Measurements from ENCODE around the gene RBM18. TPM values are rescaled to one million over a fixed set of nuclear protein-coding genes. Genes with fewer than 3 reads are reported as not detected.
A peak's percentile ranks its signal among the peaks of the same experiment; 100 is the strongest.

The RBM18 gene
- 14.2 and 15.3 TPM in 2 replicates for total RNA-seq

GRCh38 chr9:122264360-122265148 is at the start of gene RBM18, which contains the start of gene MRRF:
Gene RBM18 (minus strand): TSS chr9:122264840. CDS start chr9:122261492, 3,348 bp downstream.
Gene MRRF (plus strand): TSS chr9:122264882. CDS start chr9:122270892, 6,010 bp downstream.
- Mint-ChIP-seq H3K9me3 (no peaks in the 10 kb centered on the region), H3K4me3 (peak within 1 kb of the TSS; percentile 99), H3K4me1 (peaks cover 42% of the 10 kb centered on the region), H3K27me3 (no peaks in the 10 kb centered on the region), H3K36me3 (ENCODE audit: low read depth) (peaks cover 31% of the 10 kb centered on the region), H3K27ac (peak within 1 kb of the TSS; percentile 100)
- intact Hi-C loops (cut with micrococcal nuclease): loop anchor here (1.0 to 10.0 kb wide), 5 partner anchors 22 to 198 kb away; partner anchors contain the start of genes MORN5, NDUFA8, PTGS1 and TTLL11
- peak; percentile 83 for ATAC-seq (ENCODE audit: low read depth)
- POLR2A ChIA-PET: interaction anchor here (0.7 to 1.7 kb wide), 8 partner anchors 22 to 1815 kb away, joined by 3 to 8 read pairs (median 5); partner anchors contain the start of genes MORN5, NDUFA8, PTGS1 and ZBTB6
- peak; percentile 94 for DNase-seq
- CTCF ChIA-PET: interaction anchor here (0.7 to 2.2 kb wide), 6 partner anchors 11 to 166 kb away, joined by 3 to 6 read pairs (median 4); no protein-coding TSS in a partner anchor
- no peak for TF ChIP-seq CTCF (IDR thresholded peaks at IDR 0.05)

GRCh38 chr9:122314165-122314564 is 49.5 kb upstream of the RBM18 start:
- H3K9me3 Mint-ChIP-seq: no peaks in the 10 kb centered on the region
- CTCF ChIA-PET: no interaction called here
- ATAC-seq (ENCODE audit: low read depth) (no peak), DNase-seq (no peak)
- POLR2A ChIA-PET: no interaction called here
- H3K4me3 Mint-ChIP-seq: no peak overlapping the region
- H3K4me1 Mint-ChIP-seq: no peaks in the 10 kb centered on the region
- TF ChIP-seq CTCF (IDR thresholded peaks at IDR 0.05): no peak
- intact Hi-C loops (cut with micrococcal nuclease): no loop called here
- peaks cover 81% of the 10 kb centered on the region for H3K36me3 Mint-ChIP-seq (ENCODE audit: low read depth)
- H3K27me3 Mint-ChIP-seq: no peaks in the 10 kb centered on the region
- H3K27ac Mint-ChIP-seq: no peak overlapping the region

GRCh38 chr9:122309861-122310260 is 45.2 kb upstream of the RBM18 start:
- H3K9me3 Mint-ChIP-seq: no peaks in the 10 kb centered on the region
- DNase-seq (no peak), ATAC-seq (ENCODE audit: low read depth) (no peak)
- ChIA-PET CTCF (no interaction called here), POLR2A (no interaction called here)
- TF ChIP-seq CTCF (IDR thresholded peaks at IDR 0.05): no peak
- H3K4me3 Mint-ChIP-seq: no peak overlapping the region
- H3K27me3 Mint-ChIP-seq: no peaks in the 10 kb centered on the region
- intact Hi-C loops (cut with micrococcal nuclease): no loop called here
- H3K27ac Mint-ChIP-seq: no peak overlapping the region
- no peaks in the 10 kb centered on the region for H3K4me1 Mint-ChIP-seq
- H3K36me3 Mint-ChIP-seq (ENCODE audit: low read depth): peaks cover 81% of the 10 kb centered on the region

GRCh38 chr9:122307925-122308324 is 43.3 kb upstream of the RBM18 start:
- no peak for ATAC-seq (ENCODE audit: low read depth)
- H3K4me1 Mint-ChIP-seq: no peaks in the 10 kb centered on the region
- H3K4me3 Mint-ChIP-seq: no peak overlapping the region
- no peak for TF ChIP-seq CTCF (IDR thresholded peaks at IDR 0.05)
- DNase-seq: no peak
- H3K36me3 Mint-ChIP-seq (ENCODE audit: low read depth): peaks cover 78% of the 10 kb centered on the region
- ChIA-PET POLR2A (no interaction called here), CTCF (no interaction called here)
- intact Hi-C loops (cut with micrococcal nuclease): no loop called here
- H3K27ac Mint-ChIP-seq: no peak overlapping the region
- H3K27me3 Mint-ChIP-seq: no peaks in the 10 kb centered on the region
- H3K9me3 Mint-ChIP-seq: no peaks in the 10 kb centered on the region

GRCh38 chr9:122307061-122307460 is 42.4 kb upstream of the RBM18 start:
- Mint-ChIP-seq H3K36me3 (ENCODE audit: low read depth) (peaks cover 77% of the 10 kb centered on the region), H3K27ac (no peak overlapping the region), H3K9me3 (no peaks in the 10 kb centered on the region), H3K4me3 (no peak overlapping the region), H3K4me1 (no peaks in the 10 kb centered on the region), H3K27me3 (no peaks in the 10 kb centered on the region)
- ChIA-PET CTCF (no interaction called here), POLR2A (no interaction called here)
- intact Hi-C loops (cut with micrococcal nuclease): no loop called here
- no peak for TF ChIP-seq CTCF (IDR thresholded peaks at IDR 0.05)
- DNase-seq (no peak), ATAC-seq (ENCODE audit: low read depth) (no peak)
